A673 (cell line): ENCODE data around the gene RABGAP1L. TPM values are rescaled to one million over a fixed set of nuclear protein-coding genes. Genes with fewer than 3 reads are reported as not detected.

Experiments used
- BruUV-seq: library from RNA; stranded (reverse); fragments of 400-500 nt; replicated peaks from 2 replicates; lab custom pipeline; 2021; lab: Mats Ljungman, UMichigan
- CTCF ChIA-PET: fragments of 300-600 bp; sonication (Branson Sonifier 250); formaldehyde crosslinking; loops from one replicate; lab custom pipeline; 2022; ENCODE audit warnings: antibody characterized with exemption; lab: Charles Lee
- POLR2A ChIA-PET: fragments of 300-600 bp; sonication (Branson Sonifier 250); formaldehyde crosslinking; loops from one replicate; lab custom pipeline; 2022; ENCODE audit warnings: antibody characterized with exemption; ENCODE audit not compliant: low non-redundant PET; lab: Charles Lee
- DNase-seq: peaks from one replicate; pipeline ENCODE4 v3.0.0-alpha.2; 2015; ENCODE audit warnings: low spot score
- H3K27ac ChIP-seq: fragments of 200-600 bp; sonication (generic); 2 replicates; pipeline ENCODE4 v1.5.1; 2016; ENCODE audit warnings: mixed run types, low read depth, mild to moderate bottlenecking, mixed read lengths, antibody characterized with exemption, low read length; ENCODE audit not compliant: poor library complexity, severe bottlenecking
- H3K27me3 ChIP-seq: fragments of 200-600 bp; sonication (generic); replicated peaks from 2 replicates; pipeline ENCODE4 v1.6.1; 2017; ENCODE audit warnings: mixed run types, low read depth, mild to moderate bottlenecking, mixed read lengths, antibody characterized with exemption, low read length; ENCODE audit not compliant: insufficient read depth, poor library complexity
- H3K36me3 ChIP-seq: fragments of 200-600 bp; sonication (generic); 2 replicates; pipeline ENCODE4 v1.6.1; 2016; ENCODE audit warnings: mixed run types, mild to moderate bottlenecking, mixed read lengths, antibody characterized with exemption, low read length; ENCODE audit not compliant: insufficient read depth, poor library complexity, severe bottlenecking
- H3K4me1 ChIP-seq: fragments of 200-600 bp; sonication (generic); 2 replicates; pipeline ENCODE4 v1.6.1; 2017; ENCODE audit warnings: mixed run types, mild to moderate bottlenecking, mixed read lengths, antibody characterized with exemption, low read length; ENCODE audit not compliant: insufficient read depth, poor library complexity, severe bottlenecking
- H3K4me3 ChIP-seq: fragments of 200-600 bp; sonication (generic); 2 replicates; pipeline ENCODE4 v1.5.1; 2016; ENCODE audit warnings: low read depth, mixed run types, mild to moderate bottlenecking, mixed read lengths, low read length; ENCODE audit not compliant: poor library complexity, severe bottlenecking
- H3K9me3 ChIP-seq: fragments of 200-600 bp; sonication (generic); 2 replicates; pipeline ENCODE4 v1.6.1; 2016; ENCODE audit warnings: mixed run types, low read depth, mild to moderate bottlenecking, mixed read lengths, antibody characterized with exemption, low read length; ENCODE audit not compliant: poor library complexity, severe bottlenecking
- EZH2 ChIP-seq: fragments of 200-600 bp; sonication (generic); IDR thresholded peaks from 2 replicates; pipeline ENCODE4 v1.6.1; 2017; ENCODE audit warnings: borderline replicate concordance, low read depth, mild to moderate bottlenecking, mixed read lengths, antibody characterized with exemption, low read length; ENCODE audit not compliant: poor library complexity, severe bottlenecking
- intact Hi-C: fragments of 100-400 bp; cut with micrococcal nuclease; formaldehyde crosslinking; loops from one replicate; pipeline ENCODE4 v1.10.0; 2022; ENCODE audit not compliant: unreplicated experiment
- total RNA-seq: library from RNA; stranded (reverse); gene quantifications from 2 replicates; pipeline ENCODE4 v1.2.3, GENCODE V29; 2021
- TF ChIP-seq, protein P1 (sequence below): fragments of 300-800, 200-600 bp; sonication (generic); conservative IDR thresholded peaks from 2 replicates; pipeline ENCODE4 v1.5.1; 2017; ENCODE audit warnings: low read depth, mild to moderate bottlenecking, antibody characterized with exemption, low read length, moderate library complexity, mixed read lengths

RABGAP1L gene
- total RNA-seq, 1 experiment from 2014 or later, result 19.3 TPM

DNA sequence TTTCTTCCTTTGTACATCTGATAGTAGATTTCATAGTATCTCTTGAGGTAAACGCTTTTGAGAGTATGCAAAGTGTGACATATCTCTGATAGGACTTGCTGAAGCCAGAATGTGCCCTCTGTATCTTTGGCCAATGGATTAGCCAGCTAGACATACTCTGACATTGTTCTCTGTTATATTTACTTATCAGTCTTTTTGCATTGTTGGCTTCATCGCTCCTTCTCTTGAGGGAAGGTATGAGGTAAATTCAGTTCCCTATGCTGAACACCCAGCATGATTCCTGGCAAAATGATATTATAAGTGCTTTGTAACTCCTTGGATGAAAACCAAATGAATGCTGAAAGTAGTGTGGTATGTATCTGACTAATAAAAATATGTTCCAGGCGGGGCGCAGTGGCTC, 677.2 kb downstream of the RABGAP1L start:
- Histone ChIP-seq H3K36me3 (no peaks in the 10 kb centered on the region), H3K4me1 (no peaks in the 10 kb centered on the region), H3K4me3 (no peak overlapping the region), H3K9me3 (no peaks in the 10 kb centered on the region), H3K27ac (no peak overlapping the region), H3K27me3 (no peaks in the 10 kb centered on the region)
- BruUV-seq, result no TSS peak
- intact Hi-C loops, result no loop called here
- DNase-seq, result no peak
- TF ChIP-seq, protein P1, sequence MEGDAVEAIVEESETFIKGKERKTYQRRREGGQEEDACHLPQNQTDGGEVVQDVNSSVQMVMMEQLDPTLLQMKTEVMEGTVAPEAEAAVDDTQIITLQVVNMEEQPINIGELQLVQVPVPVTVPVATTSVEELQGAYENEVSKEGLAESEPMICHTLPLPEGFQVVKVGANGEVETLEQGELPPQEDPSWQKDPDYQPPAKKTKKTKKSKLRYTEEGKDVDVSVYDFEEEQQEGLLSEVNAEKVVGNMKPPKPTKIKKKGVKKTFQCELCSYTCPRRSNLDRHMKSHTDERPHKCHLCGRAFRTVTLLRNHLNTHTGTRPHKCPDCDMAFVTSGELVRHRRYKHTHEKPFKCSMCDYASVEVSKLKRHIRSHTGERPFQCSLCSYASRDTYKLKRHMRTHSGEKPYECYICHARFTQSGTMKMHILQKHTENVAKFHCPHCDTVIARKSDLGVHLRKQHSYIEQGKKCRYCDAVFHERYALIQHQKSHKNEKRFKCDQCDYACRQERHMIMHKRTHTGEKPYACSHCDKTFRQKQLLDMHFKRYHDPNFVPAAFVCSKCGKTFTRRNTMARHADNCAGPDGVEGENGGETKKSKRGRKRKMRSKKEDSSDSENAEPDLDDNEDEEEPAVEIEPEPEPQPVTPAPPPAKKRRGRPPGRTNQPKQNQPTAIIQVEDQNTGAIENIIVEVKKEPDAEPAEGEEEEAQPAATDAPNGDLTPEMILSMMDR, result no peak
- no peak for TF ChIP-seq EZH2
- CTCF ChIA-PET, result interaction anchor here (0.7 kb wide), 1 partner anchor 1252 kb away, joined by 3 read pairs; no protein-coding TSS in a partner anchor
- POLR2A ChIA-PET, result no interaction called here

DNA sequence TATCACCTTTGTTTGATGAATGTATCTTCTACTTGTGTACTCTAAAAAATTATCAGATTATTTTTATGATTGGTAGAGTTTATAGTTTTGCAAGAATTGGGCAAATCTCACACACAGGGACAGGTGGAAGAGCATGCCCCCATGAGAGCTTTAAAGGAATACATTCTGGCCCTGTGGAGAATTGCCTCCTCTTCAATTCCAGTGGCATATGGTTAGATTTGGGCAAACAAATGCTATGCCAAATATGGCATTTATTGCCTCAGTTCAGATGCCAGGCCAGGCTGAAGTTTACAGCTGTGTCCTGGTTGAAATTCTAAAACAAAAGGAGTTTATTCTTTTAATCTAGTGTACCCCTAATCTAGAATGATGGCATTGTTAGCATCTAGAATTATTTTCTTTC, 678.1 kb downstream of the RABGAP1L start:
- H3K9me3 ChIP-seq, result no peaks in the 10 kb centered on the region
- no TSS peak for BruUV-seq
- no peaks in the 10 kb centered on the region for H3K36me3 ChIP-seq
- CTCF ChIA-PET, result no interaction called here
- H3K27ac ChIP-seq, result no peak overlapping the region
- TF ChIP-seq, protein P1, result no peak
- no peak for TF ChIP-seq EZH2
- no peak overlapping the region for H3K4me3 ChIP-seq
- DNase-seq, result no peak
- POLR2A ChIA-PET, result no interaction called here
- no peaks in the 10 kb centered on the region for H3K27me3 ChIP-seq
- intact Hi-C loops, result no loop called here
- H3K4me1 ChIP-seq, result no peaks in the 10 kb centered on the region

DNA sequence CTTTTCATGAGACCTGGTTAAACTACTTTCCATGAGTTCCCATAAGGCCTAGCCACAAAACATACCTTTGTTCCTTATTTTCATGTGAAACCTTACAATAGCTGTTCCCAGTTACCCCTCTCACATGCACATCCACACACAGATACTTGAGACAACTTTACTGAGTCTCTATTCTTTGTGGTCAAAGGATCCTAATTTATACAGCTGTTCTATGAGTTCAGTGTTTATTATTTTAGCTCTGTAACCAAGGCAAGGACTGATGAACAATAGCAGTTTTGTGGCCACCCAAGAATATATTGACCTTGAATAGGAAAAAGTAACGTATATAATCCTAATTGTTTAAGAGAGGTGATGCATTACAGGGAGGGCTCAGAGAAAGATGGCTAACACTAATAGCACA, 679.9 kb downstream of the RABGAP1L start:
- BruUV-seq, result no TSS peak
- Histone ChIP-seq H3K36me3 (no peaks in the 10 kb centered on the region), H3K9me3 (no peaks in the 10 kb centered on the region), H3K27ac (no peak overlapping the region), H3K27me3 (no peaks in the 10 kb centered on the region), H3K4me3 (no peak overlapping the region), H3K4me1 (no peaks in the 10 kb centered on the region)
- CTCF ChIA-PET, result no interaction called here
- DNase-seq, result no peak
- POLR2A ChIA-PET, result no interaction called here
- TF ChIP-seq EZH2, result no peak
- TF ChIP-seq, protein P1, result no peak
- intact Hi-C loops, result no loop called here
